ENCODE data around the gene SLC30A3.

- TF ChIP-seq CTCF (IDR thresholded peaks at IDR 0.05) (no peak), POLR2A (IDR thresholded peaks at IDR 0.05) (no peak)
These were observed 57.6 kb downstream of the SLC30A3 start for GRCh38 chr2:27205206-27205605.

Measured in Peyer's patch (tissue), 4 donors.